Omental fat pad (tissue), 4 donors: Measurements from ENCODE around the gene CFAP20DC. TPM values are rescaled to one million over a fixed set of nuclear protein-coding genes. Genes with fewer than 3 reads are reported as not detected.

ENCODE experiments used
- ATAC-seq: fragments of 150-250 bp; one replicate; pipeline ENCODE4 v1.9.1; 2016; ENCODE audit warnings: mild to moderate bottlenecking, moderate library complexity; ENCODE audit not compliant: low FRiP score
- DNase-seq: peaks from one replicate; pipeline ENCODE4 v3.0.0-alpha.2; 2019; ENCODE audit warnings: low spot score
- CTCF ChIP-seq, 3 donors: fragments of 450-650 bp; IDR thresholded peaks; one replicate each; pipeline ENCODE4 v1.5.1; 2016 to 2017; ENCODE audit warnings: antibody characterized with exemption in 3 of 3, mild to moderate bottlenecking in 3 of 3, moderate library complexity in 2 of 3
- total RNA-seq, 4 donors: library from RNA; depleted of rRNA; stranded (reverse); fragments of >200 nt; gene quantifications; one replicate each; pipeline ENCODE4 v1.1.0, GENCODE V29; 2016

Gene CFAP20DC
- total RNA-seq, 4 donors from 2014 or later, result 0.25 to 0.36 (median 0.28) TPM; not detected in 1

GRCh38 chr3:58888087-58888486 is 161.7 kb downstream of the CFAP20DC start:
- ATAC-seq (no peak), DNase-seq (no peak)
- TF ChIP-seq CTCF (IDR thresholded peaks at IDR 0.05), result no peak

GRCh38 chr3:58884453-58884852 is 165.4 kb downstream of the CFAP20DC start:
- DNase-seq, result no peak
- TF ChIP-seq CTCF (IDR thresholded peaks at IDR 0.05), result no peak
- no peak for ATAC-seq

- no peak for TF ChIP-seq CTCF (IDR thresholded peaks at IDR 0.05)
- no peak for ATAC-seq
Measured at GRCh38 chr3:58880182-58880581, 169.6 kb downstream of the CFAP20DC start.

GRCh38 chr3:58874795-58875194 is 175.0 kb downstream of the CFAP20DC start:
- ATAC-seq, result no peak
- TF ChIP-seq CTCF (IDR thresholded peaks at IDR 0.05), result no peak
- no peak for DNase-seq

More at GRCh38 chr3:58880182-58880581, 169.6 kb downstream of the CFAP20DC start:
- no peak for DNase-seq

GRCh38 chr3:58874248-58874741 is 175.5 kb downstream of the CFAP20DC start:
- ATAC-seq (no peak), DNase-seq (no peak)
- no peak for TF ChIP-seq CTCF (IDR thresholded peaks at IDR 0.05)

- DNase-seq (no peak), ATAC-seq (no peak)
- no peak for TF ChIP-seq CTCF (IDR thresholded peaks at IDR 0.05)
Measured at GRCh38 chr3:58868097-58868779, 181.6 kb downstream of the CFAP20DC start.

- TF ChIP-seq CTCF (IDR thresholded peaks at IDR 0.05), result no peak
- DNase-seq (no peak), ATAC-seq (no peak)
Measured at GRCh38 chr3:58867621-58868020, 182.2 kb downstream of the CFAP20DC start.
